Measurements from ENCODE around the gene MIDN. TPM values are rescaled to one million over a fixed set of nuclear protein-coding genes. Genes with fewer than 3 reads are reported as not detected.

MIDN gene
- total RNA-seq, 1 donor from 2014 or later: 68.3 TPM

- Mint-ChIP-seq H3K4me1 (ENCODE audit: low read depth) (no peaks in the 10 kb centered on the region), H3K27me3 (ENCODE audit: low read depth) (peaks cover 2% of the 10 kb centered on the region), H3K27ac (ENCODE audit: unreplicated experiment) (no peak overlapping the region), H3K36me3 (ENCODE audit: low read depth) (no peaks in the 10 kb centered on the region), H3K4me3 (ENCODE audit: unreplicated experiment) (no peak overlapping the region), H3K9me3 (ENCODE audit: low read depth) (no peaks in the 10 kb centered on the region)
- TF ChIP-seq, protein P1, sequence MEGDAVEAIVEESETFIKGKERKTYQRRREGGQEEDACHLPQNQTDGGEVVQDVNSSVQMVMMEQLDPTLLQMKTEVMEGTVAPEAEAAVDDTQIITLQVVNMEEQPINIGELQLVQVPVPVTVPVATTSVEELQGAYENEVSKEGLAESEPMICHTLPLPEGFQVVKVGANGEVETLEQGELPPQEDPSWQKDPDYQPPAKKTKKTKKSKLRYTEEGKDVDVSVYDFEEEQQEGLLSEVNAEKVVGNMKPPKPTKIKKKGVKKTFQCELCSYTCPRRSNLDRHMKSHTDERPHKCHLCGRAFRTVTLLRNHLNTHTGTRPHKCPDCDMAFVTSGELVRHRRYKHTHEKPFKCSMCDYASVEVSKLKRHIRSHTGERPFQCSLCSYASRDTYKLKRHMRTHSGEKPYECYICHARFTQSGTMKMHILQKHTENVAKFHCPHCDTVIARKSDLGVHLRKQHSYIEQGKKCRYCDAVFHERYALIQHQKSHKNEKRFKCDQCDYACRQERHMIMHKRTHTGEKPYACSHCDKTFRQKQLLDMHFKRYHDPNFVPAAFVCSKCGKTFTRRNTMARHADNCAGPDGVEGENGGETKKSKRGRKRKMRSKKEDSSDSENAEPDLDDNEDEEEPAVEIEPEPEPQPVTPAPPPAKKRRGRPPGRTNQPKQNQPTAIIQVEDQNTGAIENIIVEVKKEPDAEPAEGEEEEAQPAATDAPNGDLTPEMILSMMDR (IDR thresholded peaks at IDR 0.05): no peak
- DNase-seq (ENCODE audit: low spot score): no peak
Measured at GRCh38 chr19:1295169-1296012, 47.0 kb downstream of the MIDN start.

GRCh38 chr19:1296078-1296477, 47.7 kb downstream of the MIDN start:
- Mint-ChIP-seq H3K27me3 (ENCODE audit: low read depth) (peaks cover 2% of the 10 kb centered on the region), H3K9me3 (ENCODE audit: low read depth) (no peaks in the 10 kb centered on the region), H3K36me3 (ENCODE audit: low read depth) (no peaks in the 10 kb centered on the region), H3K4me3 (ENCODE audit: unreplicated experiment) (no peak overlapping the region), H3K4me1 (ENCODE audit: low read depth) (no peaks in the 10 kb centered on the region), H3K27ac (ENCODE audit: unreplicated experiment) (no peak overlapping the region)
- DNase-seq (ENCODE audit: low spot score): no peak
- TF ChIP-seq, protein P1 (IDR thresholded peaks at IDR 0.05): no peak

- Mint-ChIP-seq H3K27me3 (ENCODE audit: low read depth) (peaks cover 2% of the 10 kb centered on the region), H3K4me1 (ENCODE audit: low read depth) (no peaks in the 10 kb centered on the region)
Measured at GRCh38 chr19:1296575-1297271, 48.3 kb downstream of the MIDN start.

DNA sequence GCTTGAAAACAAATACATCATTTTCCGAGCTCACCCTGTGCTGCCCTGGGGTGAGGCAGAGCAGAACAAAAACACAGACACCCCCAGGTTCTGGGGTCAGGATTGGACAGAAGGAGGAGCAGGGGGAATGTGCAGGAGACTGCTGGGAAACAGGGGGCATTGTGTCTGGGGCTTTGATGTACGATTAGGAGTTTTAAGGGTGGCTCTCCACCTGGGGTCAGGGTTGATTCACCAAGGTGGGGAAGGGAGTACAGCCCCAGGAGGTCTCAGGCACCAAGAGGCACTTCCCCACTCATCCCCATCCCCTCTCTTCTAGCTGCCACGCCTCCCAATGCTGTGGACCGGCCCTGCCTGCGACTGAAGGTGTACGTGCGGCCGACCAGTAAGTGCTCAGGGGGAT, 49.9 kb downstream of the MIDN start:
- Mint-ChIP-seq H3K9me3 (ENCODE audit: low read depth) (no peaks in the 10 kb centered on the region), H3K27ac (ENCODE audit: unreplicated experiment) (no peak overlapping the region), H3K27me3 (ENCODE audit: low read depth) (no peaks in the 10 kb centered on the region), H3K4me3 (ENCODE audit: unreplicated experiment) (no peak overlapping the region), H3K36me3 (ENCODE audit: low read depth) (no peaks in the 10 kb centered on the region), H3K4me1 (ENCODE audit: low read depth) (no peaks in the 10 kb centered on the region)
- no peak for DNase-seq (ENCODE audit: low spot score)
- TF ChIP-seq, protein P1 (IDR thresholded peaks at IDR 0.05): no peak

More at GRCh38 chr19:1296575-1297271, 48.3 kb downstream of the MIDN start:
- no peak for DNase-seq (ENCODE audit: low spot score)
- Mint-ChIP-seq H3K4me3 (ENCODE audit: unreplicated experiment) (no peak overlapping the region), H3K36me3 (ENCODE audit: low read depth) (no peaks in the 10 kb centered on the region), H3K9me3 (ENCODE audit: low read depth) (no peaks in the 10 kb centered on the region), H3K27ac (ENCODE audit: unreplicated experiment) (no peak overlapping the region)
- TF ChIP-seq, protein P1 (IDR thresholded peaks at IDR 0.05): no peak

GRCh38 chr19:1299801-1300200, 51.4 kb downstream of the MIDN start:
- no peak for DNase-seq (ENCODE audit: low spot score)
- H3K36me3 Mint-ChIP-seq (ENCODE audit: low read depth): no peaks in the 10 kb centered on the region
- H3K4me1 Mint-ChIP-seq (ENCODE audit: low read depth): no peaks in the 10 kb centered on the region
- no peaks in the 10 kb centered on the region for H3K9me3 Mint-ChIP-seq (ENCODE audit: low read depth)
- no peaks in the 10 kb centered on the region for H3K27me3 Mint-ChIP-seq (ENCODE audit: low read depth)
- TF ChIP-seq, protein P1 (IDR thresholded peaks at IDR 0.05): no peak
- H3K27ac Mint-ChIP-seq (ENCODE audit: unreplicated experiment): no peak overlapping the region
- H3K4me3 Mint-ChIP-seq (ENCODE audit: unreplicated experiment): no peak overlapping the region
